ENCODE results near the gene MADCAM1.
"Not testable (repeated sequence)": the region's sequence is repeated elsewhere in the genome, so short reads cannot be mapped to it uniquely, and the experiment has no call there.

The MADCAM1 gene

GRCh38 chr19:465056-465816 lies 31.1 kb upstream of the MADCAM1 start:
- no peak for DNase-seq (ENCODE audit: low read depth in 2 of 2)

GRCh38 chr19:467554-467953 lies 28.7 kb upstream of the MADCAM1 start:
- DNase-seq (ENCODE audit: low read depth in 2 of 2): no peak

GRCh38 chr19:468587-469256 lies 27.6 kb upstream of the MADCAM1 start:
- DNase-seq (ENCODE audit: low read depth in 2 of 2): no peak

GRCh38 chr19:469833-470232 lies 26.5 kb upstream of the MADCAM1 start:
- no peak for DNase-seq (ENCODE audit: low read depth in 2 of 2)

- DNase-seq (ENCODE audit: low read depth in 2 of 2): no peak
Measured at GRCh38 chr19:470701-471100, 25.6 kb upstream of the MADCAM1 start.

- no peak for DNase-seq (ENCODE audit: low read depth in 2 of 2)
Measured at GRCh38 chr19:472005-472858, 24.1 kb upstream of the MADCAM1 start.

GRCh38 chr19:474126-475078 lies 21.9 kb upstream of the MADCAM1 start:
- DNase-seq (ENCODE audit: low read depth in 2 of 2): no peak

GRCh38 chr19:475360-475759 lies 20.9 kb upstream of the MADCAM1 start:
- no peak for DNase-seq (ENCODE audit: low read depth in 2 of 2)

GRCh38 chr19:478236-478903 lies 17.9 kb upstream of the MADCAM1 start:
- no peak for DNase-seq (ENCODE audit: low read depth in 2 of 2)

- DNase-seq (ENCODE audit: low read depth in 2 of 2): no peak
Measured at GRCh38 chr19:478976-479375, 17.3 kb upstream of the MADCAM1 start.

GRCh38 chr19:480016-480855 lies 16.1 kb upstream of the MADCAM1 start:
- no peak for DNase-seq (ENCODE audit: low read depth in 2 of 2)

- DNase-seq (ENCODE audit: low read depth in 2 of 2): not testable (repeated sequence)
Measured at GRCh38 chr19:481100-481499, 15.2 kb upstream of the MADCAM1 start.

- no peak for DNase-seq (ENCODE audit: low read depth in 2 of 2)
Measured at GRCh38 chr19:482186-483041, 13.9 kb upstream of the MADCAM1 start.

- DNase-seq (ENCODE audit: low read depth in 2 of 2): no peak
Measured at GRCh38 chr19:483332-484072, 12.8 kb upstream of the MADCAM1 start.

GRCh38 chr19:484494-484893 lies 11.8 kb upstream of the MADCAM1 start:
- DNase-seq (ENCODE audit: low read depth in 2 of 2): no peak

- DNase-seq (ENCODE audit: low read depth in 2 of 2): no peak
Measured at GRCh38 chr19:485077-485476, 11.2 kb upstream of the MADCAM1 start.

- no peak for DNase-seq (ENCODE audit: low read depth in 2 of 2)
Measured at GRCh38 chr19:485583-486236, 10.6 kb upstream of the MADCAM1 start.

All from fibroblast of skin of left quadriceps (primary cell).